Endometrium (tissue), 2 donors: ENCODE results near the gene INTS1.

Experiments used
- FAIRE-seq: peaks from 2 replicates; lab custom pipeline; 2012; peaks lifted over from hg19 to GRCh38; lab: Jason Lieb, UNC
- donor health status: control.
- donor health status: control.

The INTS1 gene

DNA sequence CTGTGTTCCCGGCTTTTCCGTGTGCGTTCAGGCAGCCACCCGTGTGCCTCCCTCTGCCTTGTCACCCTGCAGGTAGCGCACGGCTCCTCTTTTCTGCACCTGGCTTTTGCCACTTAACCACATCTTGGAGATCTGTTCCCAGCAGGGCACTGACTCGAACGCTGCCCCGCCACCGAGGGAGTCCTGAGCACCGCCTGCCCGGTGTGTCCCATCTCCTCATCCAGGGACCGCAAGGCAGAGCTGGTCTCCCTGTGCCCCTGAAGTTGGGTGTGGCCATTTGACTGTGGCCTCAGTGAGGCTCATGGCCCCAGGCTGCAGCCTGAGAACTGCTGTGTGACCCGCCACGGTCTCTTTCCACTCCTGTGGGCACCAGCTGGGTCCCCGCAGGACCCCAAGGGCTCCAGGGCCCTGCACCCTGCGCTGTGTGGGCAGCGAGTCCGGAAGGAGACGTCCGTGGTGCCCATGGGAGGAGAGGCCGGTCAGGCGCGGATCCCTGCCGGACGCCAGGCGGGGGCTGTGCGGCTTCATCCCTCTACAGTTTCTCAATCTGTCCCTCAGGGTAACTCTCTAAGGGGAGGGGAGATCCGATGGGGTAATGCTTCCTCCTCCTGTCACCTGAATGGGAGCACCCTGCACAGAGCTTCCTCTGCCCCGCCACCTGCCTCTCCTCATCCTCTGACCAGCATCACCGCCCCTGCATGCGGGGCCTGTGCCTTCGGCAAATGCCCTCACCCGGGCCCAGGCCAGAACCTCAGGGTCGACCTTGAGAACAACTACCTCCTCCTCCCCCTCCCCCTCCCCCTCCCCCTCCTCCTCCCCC lies 1.8 kb upstream of the INTS1 start:
- FAIRE-seq, result no peak

DNA sequence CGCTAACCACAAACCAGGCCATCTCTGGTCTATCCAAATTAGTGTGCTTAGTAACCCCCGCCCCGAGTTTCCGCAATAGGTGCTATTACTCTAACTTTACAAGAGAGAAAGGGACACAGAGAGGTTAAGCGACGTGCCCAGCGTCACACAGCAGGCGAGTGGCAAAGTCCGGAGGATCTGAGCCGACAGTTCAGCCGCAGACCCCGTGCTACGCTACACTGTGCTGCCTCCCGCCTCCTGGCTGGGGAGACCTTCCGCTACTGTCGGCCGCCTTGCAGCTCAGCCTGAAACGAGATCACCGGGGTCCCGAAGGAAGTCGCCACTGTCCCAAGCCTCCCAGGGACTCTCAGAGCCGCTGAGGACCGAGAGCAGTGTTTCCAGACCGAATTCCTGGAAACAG lies 799 bp downstream of the INTS1 start:
- no peak for FAIRE-seq

GRCh38 chr7:1502845-1503244 lies 1.3 kb downstream of the INTS1 start:
- FAIRE-seq, result no peak

DNA sequence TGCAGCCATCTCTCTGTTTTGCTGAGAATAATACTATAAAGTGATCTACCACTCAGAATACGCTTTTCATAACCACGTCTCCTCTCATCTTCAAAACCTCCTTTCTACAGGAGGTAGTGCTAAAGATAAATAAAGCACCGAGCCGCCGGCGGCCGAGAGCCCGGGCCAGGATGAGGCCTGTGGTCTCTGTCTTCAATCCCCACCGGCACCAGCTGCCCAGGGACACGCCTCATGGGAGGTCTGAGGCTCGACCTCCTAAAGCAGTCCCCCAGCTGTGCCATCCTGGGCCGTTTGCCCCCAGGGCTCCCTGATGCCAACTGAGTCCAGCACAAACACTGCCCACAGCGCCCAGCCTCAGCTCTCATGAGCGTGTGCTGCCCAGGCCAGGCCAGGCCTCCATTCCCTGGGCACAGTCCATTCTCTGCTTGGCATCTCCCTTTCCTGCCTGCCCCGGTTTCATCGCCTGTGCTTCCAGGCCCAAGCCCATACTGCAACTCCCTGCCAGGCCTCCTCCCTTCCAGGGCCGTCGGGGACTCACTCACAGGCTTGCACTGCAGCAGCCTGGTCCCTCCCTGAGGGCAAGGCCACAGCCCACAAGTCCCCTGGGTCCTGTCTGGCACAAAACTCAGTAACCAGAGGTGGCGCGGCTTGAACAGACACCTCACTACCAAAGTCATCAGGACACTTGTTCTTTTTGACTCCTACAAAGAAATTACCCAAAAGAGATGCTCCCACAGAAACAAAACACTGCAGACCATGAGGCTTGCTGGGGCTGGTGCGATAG lies 2.5 kb downstream of the INTS1 start:
- FAIRE-seq, result no peak

DNA sequence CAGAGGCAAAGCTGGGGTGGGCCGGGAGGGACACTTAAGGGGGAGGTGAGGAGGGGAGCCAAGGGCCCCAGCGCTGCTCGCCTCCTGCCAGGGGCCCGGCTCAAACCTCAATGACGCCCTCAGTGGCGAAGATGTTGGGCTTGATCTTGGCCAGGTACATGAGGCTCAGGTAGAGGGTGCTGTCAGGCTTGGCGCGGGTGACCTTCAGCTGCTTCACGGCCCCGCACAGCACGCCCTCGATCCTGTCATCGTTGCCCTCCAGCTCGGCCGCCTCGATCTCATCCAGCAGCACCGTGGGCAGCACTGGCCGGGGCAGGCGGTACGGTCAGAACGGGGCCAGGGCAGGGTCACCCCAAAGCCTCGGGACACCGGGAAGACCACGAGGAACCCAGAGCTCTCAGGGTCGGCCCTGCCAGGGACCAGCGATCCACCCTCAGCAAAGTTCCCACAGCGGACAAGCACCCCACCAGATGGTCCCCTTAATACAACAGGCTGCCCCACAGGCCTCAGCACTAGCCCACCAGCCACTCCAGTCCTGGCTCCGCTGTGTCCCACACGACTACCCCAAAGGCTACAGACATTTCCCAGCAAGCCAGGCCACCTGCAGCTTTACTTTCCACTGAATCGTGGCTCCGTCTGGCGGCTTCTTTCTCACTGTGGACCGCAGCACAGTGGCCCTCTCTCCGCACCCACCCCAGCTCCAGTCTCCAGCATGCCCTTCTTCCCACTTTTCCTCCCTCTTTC lies 4.0 kb downstream of the INTS1 start:
- FAIRE-seq, result no peak

DNA sequence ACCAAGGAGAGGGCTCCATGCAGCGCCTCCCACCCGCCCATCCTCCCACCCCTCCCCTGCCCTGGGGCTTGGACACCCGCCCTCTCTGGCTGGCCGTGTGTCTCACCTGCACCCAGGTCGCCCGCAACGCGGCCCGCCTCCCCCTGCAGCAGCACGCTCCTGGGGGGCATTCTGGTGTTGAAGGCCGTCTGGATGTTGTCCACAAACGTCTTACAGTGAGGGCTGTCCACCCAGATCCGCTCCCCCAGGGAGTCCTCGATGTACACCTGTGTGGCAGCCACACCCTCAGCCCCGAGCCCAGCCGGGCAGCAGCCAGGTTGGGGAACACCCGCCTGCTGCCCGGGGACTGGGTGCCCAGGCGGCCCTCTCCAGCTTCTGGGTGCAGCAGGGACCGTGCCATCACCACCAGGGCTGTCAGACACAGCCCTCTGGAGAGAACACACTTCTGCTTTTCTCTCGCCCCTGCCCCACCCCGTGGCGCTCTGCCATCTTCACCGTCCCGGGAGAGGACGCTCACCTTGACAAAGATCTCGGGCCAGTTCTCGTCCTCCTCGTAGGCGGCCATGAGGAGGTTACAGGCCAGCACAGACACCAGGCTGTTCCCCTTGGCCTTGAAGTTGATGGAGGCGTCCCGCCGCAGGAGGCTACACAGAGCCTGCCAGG lies 4.7 kb downstream of the INTS1 start:
- FAIRE-seq, result no peak

DNA sequence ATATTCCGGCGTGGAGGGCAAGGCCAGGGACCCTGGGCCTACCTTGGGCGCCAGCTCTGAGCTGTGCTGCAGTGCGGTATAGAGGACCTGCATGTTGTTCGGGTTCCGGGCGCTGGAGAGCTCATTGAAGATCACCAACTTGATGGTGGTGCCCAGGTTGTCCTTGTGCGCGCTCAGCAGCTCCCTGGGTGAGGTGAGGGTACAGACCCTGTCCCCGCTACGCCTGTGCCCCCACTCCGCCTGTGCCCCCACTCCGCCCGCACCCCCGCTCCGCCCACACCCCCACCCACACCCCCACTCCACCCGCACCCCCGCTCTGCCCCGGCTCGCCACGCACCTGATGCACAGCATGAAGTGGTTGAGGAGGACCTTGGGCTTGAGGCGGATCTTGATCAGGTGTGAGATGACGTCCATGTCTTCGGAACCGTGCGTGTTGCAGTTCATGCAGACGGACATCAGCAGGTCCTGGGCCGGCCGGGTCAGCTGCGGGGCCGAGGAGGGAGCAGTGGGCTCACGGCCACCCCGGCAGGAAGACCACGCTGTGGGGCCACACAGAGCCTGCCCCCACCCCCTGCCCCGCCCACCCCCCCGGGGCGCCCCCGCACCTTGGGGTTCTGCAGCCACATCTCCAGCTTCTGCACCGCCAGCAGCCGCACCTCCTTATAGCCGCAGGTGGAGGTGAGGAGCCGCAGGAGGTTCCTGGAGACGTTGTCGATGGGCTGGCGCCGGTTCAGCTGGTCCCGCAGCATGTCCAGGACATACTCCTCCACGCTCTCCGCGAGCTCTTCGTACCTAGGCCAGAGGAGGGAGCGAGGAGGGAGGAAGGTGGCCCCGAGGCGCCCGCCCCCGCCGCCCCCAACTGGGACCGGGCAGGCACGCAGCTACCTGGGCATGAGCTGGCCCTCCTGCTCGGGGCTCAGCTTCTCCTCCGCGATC lies 5.6 kb downstream of the INTS1 start:
- FAIRE-seq, result no peak

- no peak for FAIRE-seq
Observed at GRCh38 chr7:1497293-1497927, 6.8 kb downstream of the INTS1 start.

DNA sequence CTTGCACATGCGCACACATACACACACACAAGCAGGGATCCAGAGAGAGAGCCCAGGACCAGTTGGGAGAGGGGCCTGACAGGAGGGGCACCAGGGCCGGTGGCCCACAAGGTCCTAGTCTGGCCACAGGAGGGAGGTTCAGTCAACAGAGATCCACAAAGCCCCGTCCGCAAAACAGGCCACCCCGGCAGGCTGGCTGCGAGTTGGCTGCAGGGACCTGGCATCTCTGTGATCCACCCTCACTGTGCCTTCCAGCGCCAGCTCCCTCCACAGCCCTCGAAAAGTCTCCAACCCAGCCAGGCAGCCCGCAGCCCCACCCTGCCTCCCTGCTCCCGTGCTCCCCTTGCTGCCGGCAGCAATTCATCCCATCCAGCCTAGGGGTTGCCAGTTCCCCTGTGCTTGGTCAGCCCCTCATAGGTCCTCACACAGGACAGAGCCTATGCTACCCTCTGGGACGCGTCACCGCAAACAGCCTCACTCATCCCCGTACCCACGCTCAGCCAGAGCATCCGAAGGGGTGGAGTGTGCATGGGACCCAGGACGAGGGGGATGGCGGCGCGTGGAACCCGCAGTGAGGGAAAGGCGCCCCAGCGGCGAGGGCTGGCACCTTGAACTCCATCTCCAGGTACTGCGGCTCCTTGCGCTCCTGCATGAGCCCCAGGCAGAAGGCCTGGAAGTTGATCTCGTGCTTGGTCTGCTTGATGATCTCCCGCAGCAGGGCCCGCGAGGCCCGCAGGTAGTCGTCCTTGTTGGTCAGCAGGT lies 7.5 kb downstream of the INTS1 start:
- no peak for FAIRE-seq

GRCh38 chr7:1495564-1496242 lies 8.5 kb downstream of the INTS1 start:
- FAIRE-seq, result no peak

GRCh38 chr7:1494866-1495563 lies 9.2 kb downstream of the INTS1 start:
- FAIRE-seq, result no peak

GRCh38 chr7:1494447-1494846 lies 9.7 kb downstream of the INTS1 start:
- no peak for FAIRE-seq

DNA sequence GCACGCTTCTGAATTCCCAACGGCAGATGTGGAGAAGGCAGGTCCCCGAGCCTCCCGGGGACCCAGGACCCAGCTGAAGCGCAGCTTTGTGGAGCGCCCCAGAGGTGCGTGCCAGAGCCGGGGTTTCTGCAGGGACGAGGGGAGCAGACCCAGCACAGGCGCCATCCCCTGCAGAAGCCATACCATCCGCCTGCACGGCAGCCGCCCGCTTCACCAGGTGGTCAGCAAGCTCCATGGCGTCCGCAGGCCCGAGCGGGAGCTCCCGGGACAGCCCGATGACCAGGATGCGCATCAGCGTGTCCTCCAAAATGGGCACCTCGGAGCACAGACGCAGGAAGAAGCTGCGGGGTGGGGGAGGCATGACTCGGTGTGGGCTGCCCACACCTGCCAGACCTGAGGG lies 10.6 kb downstream of the INTS1 start:
- FAIRE-seq, result no peak

GRCh38 chr7:1493129-1493528 lies 11.1 kb downstream of the INTS1 start:
- no peak for FAIRE-seq

- no peak for FAIRE-seq
Observed at GRCh38 chr7:1492640-1493039, 11.5 kb downstream of the INTS1 start.

GRCh38 chr7:1492221-1492620 lies 12.0 kb downstream of the INTS1 start:
- FAIRE-seq, result no peak

GRCh38 chr7:1490837-1491236 lies 13.4 kb downstream of the INTS1 start:
- FAIRE-seq, result no peak

DNA sequence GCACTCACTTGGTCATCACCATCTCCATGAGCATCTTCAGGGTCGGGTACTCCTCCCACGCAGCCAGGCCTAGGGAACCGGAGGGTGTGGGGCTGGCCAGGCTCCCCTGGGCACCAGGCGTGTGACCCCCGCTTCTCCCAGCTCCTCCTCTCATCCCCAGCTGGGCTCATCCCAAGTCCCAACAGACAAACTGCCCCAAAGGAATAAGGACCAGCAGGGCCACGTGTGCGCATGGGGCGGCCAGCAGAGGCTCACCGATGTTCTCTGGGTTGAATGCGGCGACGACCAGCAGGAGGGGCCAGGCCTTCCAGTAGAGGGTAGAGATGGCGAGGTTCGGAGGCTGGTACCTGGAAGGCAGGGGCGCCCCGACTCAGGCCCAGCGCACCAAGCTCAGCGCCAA lies 14.9 kb downstream of the INTS1 start:
- FAIRE-seq, result no peak

GRCh38 chr7:1488016-1488415 lies 16.2 kb downstream of the INTS1 start:
- FAIRE-seq, result no peak
